Parathyroid adenoma (tissue), 2 donors: ENCODE results near the gene PIK3AP1.
A peak's percentile ranks its signal among the peaks of the same experiment; 100 is the strongest.

Experiments used
- H2AFZ ChIP-seq: fragments of 300-600 bp; sonication (generic); one replicate; pipeline ENCODE4 v1.7.0; 2017; ENCODE audit warnings: antibody characterized with exemption, mild to moderate bottlenecking
- H3K27ac ChIP-seq: fragments of 300-600 bp; sonication (generic); one replicate; pipeline ENCODE4 v1.7.0; 2017
- H3K27me3 ChIP-seq: fragments of 300-600 bp; sonication (generic); one replicate; pipeline ENCODE4 v1.7.0; 2017; ENCODE audit warnings: low read length; ENCODE audit not compliant: control insufficient read depth, insufficient read depth
- H3K36me3 ChIP-seq: fragments of 300-600 bp; sonication (generic); one replicate; pipeline ENCODE4 v1.7.0; 2017; ENCODE audit warnings: low read length; ENCODE audit not compliant: control insufficient read depth, insufficient read depth
- H3K4me1 ChIP-seq: fragments of 300-600 bp; sonication (generic); one replicate; pipeline ENCODE4 v1.7.0; 2017; ENCODE audit warnings: control low read depth
- H3K4me2 ChIP-seq: fragments of 300-600 bp; sonication (generic); one replicate; pipeline ENCODE4 v1.7.0; 2017; ENCODE audit warnings: low read length
- H3K4me3 ChIP-seq: fragments of 300-600 bp; sonication (generic); one replicate; pipeline ENCODE4 v1.7.0; 2017; ENCODE audit warnings: low read depth, low read length
- H3K79me2 ChIP-seq: fragments of 300-600 bp; sonication (generic); one replicate; pipeline ENCODE4 v1.7.0; 2017; ENCODE audit warnings: control low read depth
- H3K9ac ChIP-seq: fragments of 300-600 bp; sonication (generic); one replicate; pipeline ENCODE4 v1.7.0; 2017; ENCODE audit warnings: mild to moderate bottlenecking
- H3K9me3 ChIP-seq: fragments of 300-600 bp; sonication (generic); one replicate; pipeline ENCODE4 v1.7.0; 2017; ENCODE audit warnings: low read length; ENCODE audit not compliant: control insufficient read depth
- TF ChIP-seq, protein P1 (sequence below): fragments of 300-600 bp; sonication (generic); IDR thresholded peaks from one replicate; pipeline ENCODE4 v1.7.0; 2017; ENCODE audit warnings: antibody characterized with exemption, mild to moderate bottlenecking
- donor health status: primary hyperparathyroidism.

Gene PIK3AP1

DNA sequence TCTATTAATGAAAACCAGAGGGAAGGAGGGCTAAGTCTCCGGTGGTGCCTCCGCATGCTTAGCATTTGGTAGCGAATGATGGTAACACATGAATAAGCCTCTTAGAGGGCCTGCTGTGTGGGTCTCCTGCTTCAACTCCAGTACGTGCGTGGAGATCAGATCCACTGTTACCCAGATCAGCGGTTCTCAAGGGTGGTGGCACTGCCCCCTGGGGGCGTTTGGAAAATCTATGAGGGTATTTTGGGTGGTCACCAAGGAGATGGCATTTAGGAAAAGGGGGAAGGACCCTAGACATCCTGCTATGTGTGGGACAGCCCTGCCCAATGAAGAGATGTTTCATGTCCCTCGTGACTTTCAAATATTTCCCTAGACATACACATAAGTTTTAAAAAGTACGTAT is 76.4 kb downstream of the PIK3AP1 start:
- H3K27ac ChIP-seq, result no peak overlapping the region
- H3K36me3 ChIP-seq, result no peaks in the 10 kb centered on the region
- no peaks in the 10 kb centered on the region for H3K79me2 ChIP-seq
- no peak overlapping the region for H3K9ac ChIP-seq
- H3K27me3 ChIP-seq, result no peaks in the 10 kb centered on the region
- TF ChIP-seq, protein P1, sequence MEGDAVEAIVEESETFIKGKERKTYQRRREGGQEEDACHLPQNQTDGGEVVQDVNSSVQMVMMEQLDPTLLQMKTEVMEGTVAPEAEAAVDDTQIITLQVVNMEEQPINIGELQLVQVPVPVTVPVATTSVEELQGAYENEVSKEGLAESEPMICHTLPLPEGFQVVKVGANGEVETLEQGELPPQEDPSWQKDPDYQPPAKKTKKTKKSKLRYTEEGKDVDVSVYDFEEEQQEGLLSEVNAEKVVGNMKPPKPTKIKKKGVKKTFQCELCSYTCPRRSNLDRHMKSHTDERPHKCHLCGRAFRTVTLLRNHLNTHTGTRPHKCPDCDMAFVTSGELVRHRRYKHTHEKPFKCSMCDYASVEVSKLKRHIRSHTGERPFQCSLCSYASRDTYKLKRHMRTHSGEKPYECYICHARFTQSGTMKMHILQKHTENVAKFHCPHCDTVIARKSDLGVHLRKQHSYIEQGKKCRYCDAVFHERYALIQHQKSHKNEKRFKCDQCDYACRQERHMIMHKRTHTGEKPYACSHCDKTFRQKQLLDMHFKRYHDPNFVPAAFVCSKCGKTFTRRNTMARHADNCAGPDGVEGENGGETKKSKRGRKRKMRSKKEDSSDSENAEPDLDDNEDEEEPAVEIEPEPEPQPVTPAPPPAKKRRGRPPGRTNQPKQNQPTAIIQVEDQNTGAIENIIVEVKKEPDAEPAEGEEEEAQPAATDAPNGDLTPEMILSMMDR, result no peak
- H3K4me3 ChIP-seq, result no peak overlapping the region
- no peaks in the 10 kb centered on the region for H3K9me3 ChIP-seq
- H2AFZ ChIP-seq, result no peak overlapping the region
- H3K4me1 ChIP-seq, result no peaks in the 10 kb centered on the region
- H3K4me2 ChIP-seq, result no peak overlapping the region

DNA sequence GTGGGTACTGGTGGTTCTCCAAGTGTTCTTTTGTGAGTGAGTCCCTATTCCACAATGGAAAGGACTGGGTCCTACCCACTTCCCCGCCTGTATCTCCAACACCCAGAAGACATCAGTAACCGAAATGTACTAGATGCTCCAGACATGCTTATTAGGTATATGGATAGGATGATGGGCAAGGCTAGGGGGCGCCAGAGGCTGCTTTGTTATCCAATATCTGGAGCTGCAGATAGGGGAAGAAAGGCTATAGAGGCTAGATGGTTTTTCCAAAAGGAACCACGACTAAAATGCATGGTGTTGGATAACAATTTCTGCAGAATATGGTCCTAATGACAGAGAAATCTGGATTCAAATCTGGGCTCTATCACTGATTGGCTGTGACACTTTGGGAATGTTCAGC is 77.3 kb downstream of the PIK3AP1 start:
- H3K79me2 ChIP-seq, result no peaks in the 10 kb centered on the region
- no peak overlapping the region for H3K4me3 ChIP-seq
- H3K9me3 ChIP-seq, result no peaks in the 10 kb centered on the region
- no peaks in the 10 kb centered on the region for H3K36me3 ChIP-seq
- TF ChIP-seq, protein P1, result peak; percentile 10
- H3K27me3 ChIP-seq, result no peaks in the 10 kb centered on the region
- no peaks in the 10 kb centered on the region for H3K4me1 ChIP-seq
- H3K9ac ChIP-seq, result no peak overlapping the region
- no peak overlapping the region for H2AFZ ChIP-seq
- H3K27ac ChIP-seq, result no peak overlapping the region
- no peak overlapping the region for H3K4me2 ChIP-seq

GRCh38 chr10:96642530-96642929 is 77.8 kb downstream of the PIK3AP1 start:
- H3K9me3 ChIP-seq, result no peaks in the 10 kb centered on the region
- H3K27ac ChIP-seq, result no peak overlapping the region
- no peaks in the 10 kb centered on the region for H3K4me1 ChIP-seq
- H2AFZ ChIP-seq, result no peak overlapping the region
- H3K27me3 ChIP-seq, result no peaks in the 10 kb centered on the region
- H3K9ac ChIP-seq, result no peak overlapping the region
- no peaks in the 10 kb centered on the region for H3K36me3 ChIP-seq
- no peaks in the 10 kb centered on the region for H3K79me2 ChIP-seq
- H3K4me2 ChIP-seq, result no peak overlapping the region
- no peak overlapping the region for H3K4me3 ChIP-seq
- TF ChIP-seq, protein P1, result no peak

- TF ChIP-seq, protein P1, result no peak
Observed at GRCh38 chr10:96641396-96642295, 78.7 kb downstream of the PIK3AP1 start.

GRCh38 chr10:96639899-96640298 is 80.4 kb downstream of the PIK3AP1 start:
- Histone ChIP-seq H3K27ac (no peak overlapping the region), H3K36me3 (no peaks in the 10 kb centered on the region), H3K9me3 (no peaks in the 10 kb centered on the region), H3K4me1 (no peaks in the 10 kb centered on the region), H3K4me2 (no peak overlapping the region), H3K9ac (no peak overlapping the region), H3K79me2 (no peaks in the 10 kb centered on the region), H2AFZ (no peak overlapping the region), H3K4me3 (no peak overlapping the region), H3K27me3 (no peaks in the 10 kb centered on the region)
- TF ChIP-seq, protein P1, result no peak

More at GRCh38 chr10:96641396-96642295, 78.7 kb downstream of the PIK3AP1 start:
- no peaks in the 10 kb centered on the region for H3K36me3 ChIP-seq
- H3K4me2 ChIP-seq, result no peak overlapping the region
- H3K79me2 ChIP-seq, result no peaks in the 10 kb centered on the region
- no peaks in the 10 kb centered on the region for H3K9me3 ChIP-seq
- no peaks in the 10 kb centered on the region for H3K4me1 ChIP-seq
- H3K27ac ChIP-seq, result no peak overlapping the region
- no peak overlapping the region for H2AFZ ChIP-seq
- no peak overlapping the region for H3K9ac ChIP-seq
- H3K27me3 ChIP-seq, result no peaks in the 10 kb centered on the region
- H3K4me3 ChIP-seq, result no peak overlapping the region
